HCT116 (cell line): ENCODE results near the gene SSR1. TPM values are rescaled to one million over a fixed set of nuclear protein-coding genes. Genes with fewer than 3 reads are reported as not detected.

ENCODE experiments used
- ATAC-seq: fragments of 200-7000 bp; cut with Tn5 transposase; 2 replicates; pipeline ENCODE4 v1.9.1; 2020; ENCODE audit warnings: mild to moderate bottlenecking, moderate library complexity
- BruUV-seq: library from RNA; stranded (reverse); fragments of 400-500 nt; replicated peaks from 2 replicates; lab custom pipeline; 2021; lab: Mats Ljungman, UMichigan
- CTCF ChIA-PET: fragments of 300-600 bp; sonication (Branson Sonifier 250); formaldehyde crosslinking; loops from one replicate; lab custom pipeline; 2021; ENCODE audit warnings: antibody characterized with exemption; lab: Charles Lee
- POLR2A ChIA-PET: fragments of 300-600, 350-600 bp; sonication (Branson Sonifier 250); formaldehyde crosslinking; loops from one replicate; lab custom pipeline; 2021; ENCODE audit warnings: antibody characterized with exemption; lab: Charles Lee
- RAD21 ChIA-PET, 2 experiments: fragments of 300-600 bp; sonication (Branson Sonifier 250); formaldehyde crosslinking; loops; one replicate each; lab custom pipeline; 2023; ENCODE audit warnings: low total read pairs in 2 of 2; ENCODE audit not compliant: uncharacterized antibody in 2 of 2, unreplicated experiment in 2 of 2, low non-redundant PET in 1 of 2; lab: Charles Lee
- DNase-seq: peaks from one replicate; pipeline ENCODE4 v3.0.0-alpha.2; 2010; ENCODE audit warnings: low read depth, low spot score
- H2AFZ ChIP-seq: fragments of 200-600 bp; shearing (Covaris generic), sonication (generic); 2 replicates; pipeline ENCODE4 v1.6.1; 2017; ENCODE audit warnings: low read depth, mixed run types, mixed read lengths, antibody characterized with exemption, low read length; ENCODE audit not compliant: poor library complexity, severe bottlenecking
- H3K27ac ChIP-seq: 2 replicates; pipeline ENCODE4 v1.5.1; 2012; ENCODE audit warnings: low read depth, low read length
- H3K27me3 ChIP-seq: fragments of 200-600 bp; sonication (generic); 2 replicates; pipeline ENCODE4 v1.6.1; 2016; ENCODE audit warnings: mixed run types, low read length, mixed read lengths; ENCODE audit not compliant: insufficient read depth
- H3K36me3 ChIP-seq, 2 experiments: fragments of 200-500 bp in 1 of 2; fragments of 200-600 bp in 1 of 2; sonication (Bioruptor generic) in 1 of 2; sonication (generic) in 1 of 2; 2 replicates each; pipeline versions ENCODE4 v1.5.1 to v1.6.1; 2014 to 2016; ENCODE audit warnings: low read length in 2 of 2, inconsistent platforms in 1 of 2, mixed read lengths in 1 of 2, mixed run types in 1 of 2; ENCODE audit not compliant: insufficient read depth in 2 of 2, control insufficient read depth in 1 of 2
- H3K4me1 ChIP-seq, 2 experiments: fragments of 200-600 bp in 1 of 2; sonication (generic) in 1 of 2; 2 replicates each; pipeline versions ENCODE4 v1.5.1 to v1.6.1; 2012 to 2017; ENCODE audit warnings: low read length in 2 of 2, inconsistent platforms in 1 of 2, mild to moderate bottlenecking in 1 of 2, mixed read lengths in 1 of 2, mixed run types in 1 of 2, moderate library complexity in 1 of 2; ENCODE audit not compliant: insufficient read depth in 2 of 2, control insufficient read depth in 1 of 2
- H3K4me2 ChIP-seq: fragments of 200-600 bp; sonication (generic); 2 replicates; pipeline ENCODE4 v1.6.1; 2017; ENCODE audit warnings: mixed run types, low read length, mixed read lengths
- H3K4me3 ChIP-seq, 2 experiments: fragments of 200-600 bp in 1 of 2; sonication (generic) in 1 of 2; replicated peaks in 1 of 2; 2 replicates each; pipeline ENCODE4 v1.5.1; 2011 to 2016; ENCODE audit warnings: low read length in 2 of 2, control low read depth in 1 of 2, low read depth in 1 of 2, mild to moderate bottlenecking in 1 of 2, mixed read lengths in 1 of 2, mixed run types in 1 of 2
- H3K79me2 ChIP-seq: fragments of 200-600 bp; sonication (generic); 2 replicates; pipeline ENCODE4 v1.6.1; 2017; ENCODE audit warnings: mild to moderate bottlenecking, mixed run types, low read length, moderate library complexity, mixed read lengths; ENCODE audit not compliant: insufficient read depth
- H3K9ac ChIP-seq: fragments of 200-600 bp; sonication (generic); 2 replicates; pipeline ENCODE4 v1.6.1; 2016; ENCODE audit warnings: low read length, mixed read lengths
- H3K9me2 ChIP-seq: fragments of 200-600 bp; sonication (generic), shearing (Covaris generic); 2 replicates; pipeline ENCODE4 v1.6.1; 2017; ENCODE audit warnings: mixed run types, mild to moderate bottlenecking, moderate library complexity; ENCODE audit not compliant: insufficient read depth
- H3K9me3 ChIP-seq, 2 experiments: fragments of 200-500 bp in 1 of 2; fragments of 200-600 bp in 1 of 2; sonication (Bioruptor generic) in 1 of 2; sonication (generic) in 1 of 2; 2 replicates each; pipeline ENCODE4 v1.6.1; 2014 to 2017; ENCODE audit warnings: low read length in 2 of 2, mixed read lengths in 2 of 2, inconsistent platforms in 1 of 2, low read depth in 1 of 2, mild to moderate bottlenecking in 1 of 2, mixed run types in 1 of 2, moderate library complexity in 1 of 2; ENCODE audit not compliant: control insufficient read depth in 1 of 2, insufficient read depth in 1 of 2
- H4K20me1 ChIP-seq: fragments of 200-600 bp; sonication (generic), shearing (Covaris generic); 2 replicates; pipeline ENCODE4 v1.6.1; 2017; ENCODE audit warnings: mixed run types, mild to moderate bottlenecking, moderate library complexity; ENCODE audit not compliant: insufficient read depth
- CBX3 ChIP-seq: IDR thresholded peaks from 2 replicates; pipeline ENCODE4 v1.6.1; 2012; ENCODE audit warnings: low read depth
- REST ChIP-seq: IDR thresholded peaks from 2 replicates; pipeline ENCODE4 v1.6.1; 2012; ENCODE audit warnings: low read depth
- SP1 ChIP-seq: IDR thresholded peaks from 2 replicates; pipeline ENCODE4 v1.6.1; 2012; ENCODE audit warnings: low read depth
- intact Hi-C: fragments of 100-400 bp; cut with micrococcal nuclease; formaldehyde crosslinking; loops from 2 replicates; pipeline ENCODE4 v1.10.0; 2022
- total RNA-seq: library from RNA; stranded (reverse); gene quantifications from one replicate; pipeline ENCODE4 v1.2.1, GENCODE V29; 2021; ENCODE audit not compliant: unreplicated experiment
- TF ChIP-seq, protein P1 (sequence below): IDR thresholded peaks from 2 replicates; pipeline ENCODE4 v1.6.1; 2012

Gene SSR1
- total RNA-seq, 1 experiment from 2014 or later, result 127 TPM

GRCh38 chr6:7241709-7242645 lies 71.0 kb downstream of the SSR1 start:
- CTCF ChIA-PET, result interaction anchor here (0.9 to 2.8 kb wide), 4 partner anchors 173 to 565 kb away, joined by 3 to 11 read pairs (median 7); no protein-coding TSS in a partner anchor
- H3K9ac ChIP-seq, result peak overlapping the region; percentile 2; the same call in 1 of the 2 replicates

More at GRCh38 chr6:7241709-7242645, 71.0 kb downstream of the SSR1 start:
- H3K79me2 ChIP-seq, result peaks cover 15% of the 10 kb centered on the region
- no TSS peak for BruUV-seq
- intact Hi-C loops, result no loop called here
- H3K4me1 ChIP-seq, result peaks cover 43 to 54% of the 10 kb centered on the region in 2 experiments
- H3K9me3 ChIP-seq, result no peaks in the 10 kb centered on the region
- RAD21 ChIA-PET, result no interaction called here
- H3K27me3 ChIP-seq, result no peaks in the 10 kb centered on the region
- ATAC-seq (no peak), DNase-seq (no peak)
- no peak overlapping the region for H2AFZ ChIP-seq
- H3K36me3 ChIP-seq, result peaks cover 3 to 4% of the 10 kb centered on the region in 2 experiments; a peak in 2 of 4 replicates
- H3K27ac ChIP-seq, result no peak overlapping the region; the same call in 1 of the 2 replicates
- H3K4me2 ChIP-seq, result peak overlapping the region; percentile 42
- TF ChIP-seq, protein P1, sequence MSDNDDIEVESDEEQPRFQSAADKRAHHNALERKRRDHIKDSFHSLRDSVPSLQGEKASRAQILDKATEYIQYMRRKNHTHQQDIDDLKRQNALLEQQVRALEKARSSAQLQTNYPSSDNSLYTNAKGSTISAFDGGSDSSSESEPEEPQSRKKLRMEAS, result 0 out of 2 replicates have a peak, but pooled peaks have one; percentile 18
- TF ChIP-seq SP1, result peak; percentile 47
- no peak for TF ChIP-seq REST
- no peak for TF ChIP-seq CBX3
- no peaks in the 10 kb centered on the region for H4K20me1 ChIP-seq
- no peak overlapping the region for H3K4me3 ChIP-seq
- no peaks in the 10 kb centered on the region for H3K9me2 ChIP-seq
- POLR2A ChIA-PET, result no interaction called here
